AG09309 (cell line): ENCODE results near the gene GRHL3.

ENCODE experiments used
- DNase-seq: peaks from one replicate; pipeline ENCODE4 v3.0.0-alpha.2; 2010; ENCODE audit warnings: low read depth
- H3K4me3 ChIP-seq: 2 replicates; pipeline ENCODE4 v1.5.1; 2011; ENCODE audit warnings: mild to moderate bottlenecking, low read depth, low read length, moderate library complexity; ENCODE audit not compliant: control insufficient read depth
- TF ChIP-seq, protein P1 (sequence below): IDR thresholded peaks from 2 replicates; pipeline ENCODE4 v1.5.1; 2011; ENCODE audit warnings: mild to moderate bottlenecking, low read depth, low read length, inconsistent platforms; ENCODE audit not compliant: insufficient read depth, control insufficient read depth; ENCODE audit errors: missing control alignments

The GRHL3 gene

DNA sequence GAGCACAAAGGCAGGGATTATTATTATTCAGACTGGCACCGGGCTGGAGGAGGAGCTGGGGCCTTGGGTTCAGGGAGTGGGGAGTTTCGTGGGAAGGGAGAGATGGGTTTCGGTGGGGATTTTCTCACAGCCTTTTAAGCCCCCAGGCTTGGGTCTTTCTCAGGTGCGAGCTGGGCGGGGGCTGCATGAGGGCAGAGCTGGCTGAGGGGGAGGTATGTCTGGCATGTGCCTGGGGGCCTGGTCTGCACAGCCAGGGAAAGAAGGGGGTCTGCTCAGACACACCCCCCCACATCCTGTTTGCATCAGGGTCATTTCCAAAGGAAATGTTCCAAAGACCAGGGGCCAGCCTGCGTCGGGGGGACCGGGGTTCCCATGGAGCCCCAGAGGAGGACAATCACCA lies 21.6 kb downstream of the GRHL3 start:
- TF ChIP-seq, protein P1, sequence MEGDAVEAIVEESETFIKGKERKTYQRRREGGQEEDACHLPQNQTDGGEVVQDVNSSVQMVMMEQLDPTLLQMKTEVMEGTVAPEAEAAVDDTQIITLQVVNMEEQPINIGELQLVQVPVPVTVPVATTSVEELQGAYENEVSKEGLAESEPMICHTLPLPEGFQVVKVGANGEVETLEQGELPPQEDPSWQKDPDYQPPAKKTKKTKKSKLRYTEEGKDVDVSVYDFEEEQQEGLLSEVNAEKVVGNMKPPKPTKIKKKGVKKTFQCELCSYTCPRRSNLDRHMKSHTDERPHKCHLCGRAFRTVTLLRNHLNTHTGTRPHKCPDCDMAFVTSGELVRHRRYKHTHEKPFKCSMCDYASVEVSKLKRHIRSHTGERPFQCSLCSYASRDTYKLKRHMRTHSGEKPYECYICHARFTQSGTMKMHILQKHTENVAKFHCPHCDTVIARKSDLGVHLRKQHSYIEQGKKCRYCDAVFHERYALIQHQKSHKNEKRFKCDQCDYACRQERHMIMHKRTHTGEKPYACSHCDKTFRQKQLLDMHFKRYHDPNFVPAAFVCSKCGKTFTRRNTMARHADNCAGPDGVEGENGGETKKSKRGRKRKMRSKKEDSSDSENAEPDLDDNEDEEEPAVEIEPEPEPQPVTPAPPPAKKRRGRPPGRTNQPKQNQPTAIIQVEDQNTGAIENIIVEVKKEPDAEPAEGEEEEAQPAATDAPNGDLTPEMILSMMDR, result no peak

DNA sequence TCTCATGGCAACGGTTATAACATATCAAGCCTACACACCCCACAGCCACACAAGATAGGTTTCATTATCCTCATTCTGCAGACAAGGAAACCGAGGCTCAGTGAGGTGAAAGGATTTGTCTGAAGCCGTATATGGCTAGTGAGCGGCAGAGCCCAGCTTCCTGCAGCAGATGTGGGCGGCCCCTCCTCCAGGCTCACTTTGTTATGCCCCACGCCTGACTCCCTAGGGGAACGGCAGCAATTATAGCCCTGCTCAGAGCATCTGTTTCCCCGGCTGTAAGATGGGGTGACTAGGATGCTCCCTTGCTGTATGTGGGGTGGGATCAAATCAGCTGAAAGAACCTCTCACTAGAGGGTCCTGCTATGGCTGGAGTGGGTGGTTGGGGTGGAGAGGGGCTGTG lies 22.1 kb downstream of the GRHL3 start:
- TF ChIP-seq, protein P1, result no peak
- no peak overlapping the region for H3K4me3 ChIP-seq
- no peak for DNase-seq

More for the DNA sequence above, 21.6 kb downstream of the GRHL3 start:
- H3K4me3 ChIP-seq, result no peak overlapping the region
- DNase-seq, result no peak

DNA sequence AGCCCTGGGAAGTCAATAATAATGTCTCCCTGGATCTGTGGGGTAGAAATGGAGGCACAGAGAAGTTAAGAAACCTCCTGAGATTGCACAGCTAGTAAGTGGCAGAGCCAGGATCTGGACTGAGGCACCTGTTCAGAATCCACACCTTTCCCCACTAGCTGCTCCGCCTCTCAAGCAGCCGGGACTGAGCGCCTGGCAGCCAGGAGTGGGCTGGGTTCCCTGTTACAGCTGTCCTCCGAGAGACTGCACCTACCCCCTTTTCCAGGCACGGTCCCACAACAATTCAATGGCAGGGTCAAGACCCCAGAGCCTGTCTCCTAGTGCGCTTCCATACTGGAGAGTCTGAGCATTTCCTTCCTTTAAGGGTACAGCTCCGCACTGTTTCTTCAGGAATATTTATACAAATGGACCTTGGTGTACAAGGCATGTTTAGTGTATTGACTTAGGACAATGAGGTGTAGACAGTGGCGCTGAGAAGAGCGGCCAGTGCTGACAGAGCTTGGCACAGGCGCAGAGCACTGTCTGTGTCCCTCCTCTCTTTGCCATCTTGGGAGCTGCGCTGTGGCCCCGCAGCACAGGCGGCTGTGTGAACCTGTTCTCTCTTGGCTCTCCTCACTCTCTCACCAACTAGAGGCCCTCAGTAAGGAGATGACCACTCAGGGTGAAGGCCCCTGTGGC lies 24.4 kb downstream of the GRHL3 start:
- no peak overlapping the region for H3K4me3 ChIP-seq
- DNase-seq, result no peak
- TF ChIP-seq, protein P1, result no peak

DNA sequence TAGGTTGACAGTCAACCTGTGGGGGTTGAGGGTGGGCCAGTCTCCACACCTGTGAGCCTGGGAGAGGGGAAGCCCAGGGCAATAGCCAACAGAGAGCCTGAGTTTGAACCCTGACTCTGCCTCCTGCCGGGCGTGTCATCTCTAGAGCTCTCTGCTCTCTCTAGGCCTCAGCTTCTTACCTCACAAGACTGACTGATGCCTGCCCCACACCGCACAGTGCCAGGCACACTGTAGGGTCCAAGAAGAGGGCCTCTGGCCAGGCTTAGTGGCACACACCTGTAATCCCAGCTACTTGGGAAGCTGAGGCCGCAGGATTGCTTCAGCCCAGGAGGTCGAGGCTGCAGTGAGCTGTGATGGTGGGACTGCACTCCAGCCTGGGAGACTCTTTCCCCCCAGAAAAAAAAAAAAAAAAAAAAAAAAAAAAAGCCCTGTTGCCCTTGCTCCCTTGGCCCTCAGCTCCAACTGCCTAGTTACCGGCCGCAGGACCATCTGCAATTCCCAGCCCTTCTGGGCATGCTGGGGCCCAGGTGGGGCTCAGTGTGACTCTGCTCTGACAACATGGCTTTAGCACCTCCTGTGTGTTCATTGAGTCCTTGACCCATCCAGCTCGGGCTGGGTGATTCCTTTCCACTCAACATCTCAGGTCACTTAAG lies 25.1 kb downstream of the GRHL3 start:
- H3K4me3 ChIP-seq, result no peak overlapping the region
- DNase-seq, result no peak
- TF ChIP-seq, protein P1, result no peak

DNA sequence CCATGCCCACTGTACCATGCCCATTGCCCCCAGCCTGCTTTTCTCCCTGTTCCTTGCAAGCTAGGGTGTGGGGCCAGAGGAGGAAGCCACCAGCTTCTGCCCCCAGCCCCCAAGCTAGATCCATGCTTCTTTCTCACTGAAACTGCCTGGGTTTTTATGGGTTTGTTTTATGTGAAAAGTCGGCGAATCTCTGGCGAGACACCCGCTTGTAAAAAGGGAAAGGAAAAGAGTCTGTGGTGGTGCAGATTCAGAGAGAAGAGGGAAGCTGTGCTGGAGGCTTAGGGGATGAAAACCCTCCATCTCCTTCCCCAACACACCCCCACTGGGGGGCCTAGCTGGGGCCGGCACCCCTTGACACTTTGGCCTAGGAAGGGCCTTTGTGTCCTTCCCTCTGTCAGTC lies 26.2 kb downstream of the GRHL3 start:
- H3K4me3 ChIP-seq, result no peak overlapping the region
- DNase-seq, result no peak
- TF ChIP-seq, protein P1, result no peak

DNA sequence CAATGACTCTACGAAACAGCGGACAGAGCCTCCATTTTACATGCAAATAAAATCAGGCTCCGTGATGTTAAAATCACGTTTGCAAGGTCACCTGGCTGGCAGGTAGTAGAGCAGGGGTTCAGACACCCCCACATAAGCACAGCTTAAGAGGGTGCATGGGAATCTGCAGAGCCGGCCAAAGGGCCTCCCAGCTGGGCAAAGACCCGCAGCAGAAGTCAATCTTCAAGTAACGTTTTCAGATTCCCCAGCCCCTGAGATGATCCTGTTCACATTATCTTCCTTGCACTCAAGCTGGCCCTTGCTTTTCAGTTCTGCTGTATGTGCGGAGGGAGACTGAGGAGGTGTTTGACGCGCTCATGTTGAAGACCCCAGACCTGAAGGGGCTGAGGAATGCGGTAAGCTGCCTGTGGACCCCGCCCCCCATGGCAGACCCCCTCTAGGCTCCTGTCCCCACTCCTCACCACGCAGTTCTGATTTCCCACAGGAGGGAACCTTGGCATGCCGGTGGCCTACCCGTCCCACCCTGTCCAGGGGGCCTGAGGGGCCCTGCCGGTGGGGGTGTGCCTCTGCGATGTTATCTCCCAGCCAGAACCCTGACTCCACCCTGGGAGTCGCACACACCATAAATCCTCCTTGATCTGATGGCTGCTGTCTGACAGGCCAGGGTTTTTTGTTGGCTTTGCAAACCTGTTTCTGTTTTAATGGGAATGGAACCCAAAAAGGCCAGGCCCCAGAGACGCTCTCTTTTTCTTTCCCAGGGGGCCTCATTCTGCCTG lies 28.2 kb downstream of the GRHL3 start:
- H3K4me3 ChIP-seq, result no peak overlapping the region

More for the DNA sequence above, 28.2 kb downstream of the GRHL3 start:
- TF ChIP-seq, protein P1, result no peak
- DNase-seq, result no peak
